NB4 (cell line): ENCODE results near the gene M6PR.

Experiments
- CTCF ChIP-seq: IDR thresholded peaks from one replicate; pipeline ENCODE4 v1.5.1; 2012; ENCODE audit warnings: low read depth, low read length
- MYC ChIP-seq: IDR thresholded peaks from 2 replicates; pipeline ENCODE4 v1.6.1; 2011; ENCODE audit warnings: low read depth, low read length
- POLR2A ChIP-seq: IDR thresholded peaks from 2 replicates; pipeline ENCODE4 v1.6.1; 2011; ENCODE audit warnings: mild to moderate bottlenecking; ENCODE audit not compliant: insufficient read length; ENCODE audit errors: extremely low read depth

- TF ChIP-seq MYC (no peak), POLR2A (no peak), CTCF (no peak)
Observed at GRCh38 chr12:8903646-8904045, 45.8 kb downstream of the M6PR start.
